Measurements from ENCODE around the gene PLCB1. TPM values are rescaled to one million over a fixed set of nuclear protein-coding genes. Genes with fewer than 3 reads are reported as not detected.

Gene PLCB1
- polyA plus RNA-seq, 1 experiment, result 16.4 TPM

DNA sequence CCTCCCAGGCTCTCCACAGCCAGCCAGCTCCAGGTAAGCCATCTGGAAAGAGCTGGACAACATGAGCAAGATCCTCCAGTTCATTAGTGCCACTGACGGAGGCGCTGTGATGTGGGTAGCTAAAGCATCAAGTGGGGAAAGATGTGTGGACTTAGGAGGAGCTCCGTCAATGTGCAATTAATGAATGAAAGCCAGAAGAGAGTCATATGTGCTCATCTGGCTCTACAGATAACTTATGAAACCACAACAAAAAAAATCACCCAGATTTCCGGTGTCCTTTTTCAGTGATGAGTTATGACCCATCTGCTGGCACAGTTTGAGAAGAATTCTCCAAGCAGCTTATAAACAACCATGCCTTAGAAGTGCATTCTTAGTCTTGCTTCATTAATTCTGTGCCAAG, 625.1 kb downstream of the PLCB1 start:
- CTCF ChIA-PET, result interaction anchor here (0.5 to 2.7 kb wide), 13 partner anchors 8 to 853 kb away, joined by 3 to 22 read pairs (median 4); no protein-coding TSS in a partner anchor
- no peak overlapping the region for H3K27ac ChIP-seq (ENCODE audit: low read depth, low read length)
- TF ChIP-seq, protein P1, sequence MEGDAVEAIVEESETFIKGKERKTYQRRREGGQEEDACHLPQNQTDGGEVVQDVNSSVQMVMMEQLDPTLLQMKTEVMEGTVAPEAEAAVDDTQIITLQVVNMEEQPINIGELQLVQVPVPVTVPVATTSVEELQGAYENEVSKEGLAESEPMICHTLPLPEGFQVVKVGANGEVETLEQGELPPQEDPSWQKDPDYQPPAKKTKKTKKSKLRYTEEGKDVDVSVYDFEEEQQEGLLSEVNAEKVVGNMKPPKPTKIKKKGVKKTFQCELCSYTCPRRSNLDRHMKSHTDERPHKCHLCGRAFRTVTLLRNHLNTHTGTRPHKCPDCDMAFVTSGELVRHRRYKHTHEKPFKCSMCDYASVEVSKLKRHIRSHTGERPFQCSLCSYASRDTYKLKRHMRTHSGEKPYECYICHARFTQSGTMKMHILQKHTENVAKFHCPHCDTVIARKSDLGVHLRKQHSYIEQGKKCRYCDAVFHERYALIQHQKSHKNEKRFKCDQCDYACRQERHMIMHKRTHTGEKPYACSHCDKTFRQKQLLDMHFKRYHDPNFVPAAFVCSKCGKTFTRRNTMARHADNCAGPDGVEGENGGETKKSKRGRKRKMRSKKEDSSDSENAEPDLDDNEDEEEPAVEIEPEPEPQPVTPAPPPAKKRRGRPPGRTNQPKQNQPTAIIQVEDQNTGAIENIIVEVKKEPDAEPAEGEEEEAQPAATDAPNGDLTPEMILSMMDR (IDR thresholded peaks at IDR 0.05; ENCODE audit: low read depth, low read length), result no peak

DNA sequence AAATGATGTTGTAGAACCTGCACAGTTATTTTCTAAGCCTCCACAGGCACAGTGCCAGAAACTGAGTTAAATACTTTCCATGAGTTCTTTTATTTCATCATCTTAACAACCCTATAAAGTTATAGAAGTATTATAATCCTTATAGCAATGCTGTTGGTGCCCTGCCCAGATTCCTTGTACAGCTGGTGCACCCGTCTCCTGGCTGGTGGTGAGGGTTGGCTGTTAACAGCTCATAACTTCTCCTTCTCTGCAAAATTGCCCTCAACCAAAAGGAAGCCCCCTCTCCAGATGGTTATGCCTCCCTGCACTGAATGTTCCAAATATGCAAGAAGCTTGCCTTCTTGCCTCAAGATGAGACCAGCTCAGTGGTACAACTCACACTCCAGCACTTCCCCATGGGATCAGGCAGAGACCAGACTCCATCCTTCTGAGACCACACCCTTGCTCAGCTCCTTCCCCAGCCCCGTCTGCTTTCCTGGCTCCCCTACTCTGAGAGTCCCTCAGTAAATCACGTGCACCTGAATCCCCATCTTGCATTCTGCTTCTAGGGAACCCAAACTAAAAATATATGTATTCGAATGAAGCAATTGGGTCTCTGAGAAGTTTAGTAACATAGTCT, 632.4 kb downstream of the PLCB1 start:
- CTCF ChIA-PET, result interaction anchor here (0.5 to 2.0 kb wide), 6 partner anchors 26 to 643 kb away, joined by 3 to 6 read pairs (median 4); no protein-coding TSS in a partner anchor
- POLR2A ChIA-PET, result no interaction called here
- H3K4me3 ChIP-seq (ENCODE audit: low read depth, low read length), result no peak overlapping the region
- TF ChIP-seq, protein P1 (IDR thresholded peaks at IDR 0.05; ENCODE audit: low read depth, low read length), result no peak
- no peaks in the 10 kb centered on the region for H3K9me3 ChIP-seq (ENCODE audit: control insufficient read depth, insufficient read depth, low read length)
- no peaks in the 10 kb centered on the region for H3K27me3 ChIP-seq (ENCODE audit: control insufficient read depth, insufficient read depth, low read length)
- DNase-seq (ENCODE audit: low read depth, low spot score), result no peak
- no peak overlapping the region for H3K27ac ChIP-seq (ENCODE audit: low read depth, low read length)

More for the DNA sequence above, 625.1 kb downstream of the PLCB1 start:
- Histone ChIP-seq H3K9me3 (ENCODE audit: control insufficient read depth, insufficient read depth, low read length) (no peaks in the 10 kb centered on the region), H3K4me3 (ENCODE audit: low read depth, low read length) (no peak overlapping the region), H3K27me3 (ENCODE audit: control insufficient read depth, insufficient read depth, low read length) (no peaks in the 10 kb centered on the region)
- POLR2A ChIA-PET, result no interaction called here
- DNase-seq (ENCODE audit: low read depth, low spot score), result peak; percentile 42

DNA sequence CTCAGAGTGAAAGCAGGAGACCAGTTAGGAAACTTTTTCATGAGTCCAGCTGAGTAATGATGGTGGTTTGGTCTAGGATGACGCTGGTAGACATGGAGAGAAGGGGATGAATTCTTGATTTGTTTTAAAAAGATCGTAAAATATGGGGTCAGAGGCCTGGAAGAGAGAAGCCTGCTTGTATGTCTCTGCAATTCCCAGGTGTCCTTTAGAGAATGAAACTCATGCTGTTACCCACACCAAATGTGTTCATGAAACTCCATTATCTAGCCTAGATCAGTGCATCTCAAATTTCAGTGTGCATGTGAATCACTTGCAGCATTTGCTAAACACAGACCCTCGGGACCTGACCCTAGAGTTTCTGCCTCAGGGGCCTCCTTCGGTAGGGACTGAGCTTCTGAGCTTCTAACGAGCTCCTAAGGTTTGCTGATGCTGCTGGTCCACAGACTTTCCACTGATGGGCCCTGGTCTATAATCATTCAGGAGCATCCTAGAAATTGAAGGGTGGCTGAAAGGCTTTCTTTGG, 634.9 kb downstream of the PLCB1 start:
- no peaks in the 10 kb centered on the region for H3K9me3 ChIP-seq (ENCODE audit: control insufficient read depth, insufficient read depth, low read length)
- no peaks in the 10 kb centered on the region for H3K27me3 ChIP-seq (ENCODE audit: control insufficient read depth, insufficient read depth, low read length)
- TF ChIP-seq, protein P1 (IDR thresholded peaks at IDR 0.05; ENCODE audit: low read depth, low read length), result no peak
- no peak for DNase-seq (ENCODE audit: low read depth, low spot score)
- ChIA-PET POLR2A (no interaction called here), CTCF (no interaction called here)
- no peak overlapping the region for H3K27ac ChIP-seq (ENCODE audit: low read depth, low read length)
- H3K4me3 ChIP-seq (ENCODE audit: low read depth, low read length), result no peak overlapping the region

DNA sequence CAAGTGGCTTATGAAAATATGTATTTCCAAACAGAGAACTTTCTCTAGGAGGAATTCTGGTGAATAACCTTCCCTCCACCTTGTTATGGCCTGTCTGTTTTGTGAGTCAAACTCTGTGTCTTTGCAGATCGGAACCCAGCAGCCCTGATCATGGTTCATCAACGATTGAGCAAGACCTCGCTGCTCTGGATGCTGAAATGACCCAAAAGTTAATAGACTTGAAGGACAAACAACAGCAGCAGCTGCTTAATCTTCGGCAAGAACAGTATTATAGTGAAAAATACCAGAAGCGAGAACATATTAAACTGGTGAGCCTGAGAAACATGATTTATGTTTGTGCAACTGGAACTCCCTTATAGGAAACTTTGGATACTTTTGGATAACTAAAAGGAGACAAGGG, 642.3 kb downstream of the PLCB1 start:
- Histone ChIP-seq H3K27me3 (ENCODE audit: control insufficient read depth, insufficient read depth, low read length) (no peaks in the 10 kb centered on the region), H3K27ac (ENCODE audit: low read depth, low read length) (no peak overlapping the region), H3K4me3 (ENCODE audit: low read depth, low read length) (no peak overlapping the region), H3K9me3 (ENCODE audit: control insufficient read depth, insufficient read depth, low read length) (no peaks in the 10 kb centered on the region)
- DNase-seq (ENCODE audit: low read depth, low spot score), result no peak
- ChIA-PET POLR2A (interaction anchor here (0.7 kb wide), 1 partner anchor 575 kb away, joined by 10 read pairs; no protein-coding TSS in a partner anchor), CTCF (interaction anchor here (0.5 to 2.7 kb wide), 4 partner anchors 222 to 835 kb away, joined by 3 to 8 read pairs (median 4); no protein-coding TSS in a partner anchor)
- TF ChIP-seq, protein P1 (IDR thresholded peaks at IDR 0.05; ENCODE audit: low read depth, low read length), result no peak

DNA sequence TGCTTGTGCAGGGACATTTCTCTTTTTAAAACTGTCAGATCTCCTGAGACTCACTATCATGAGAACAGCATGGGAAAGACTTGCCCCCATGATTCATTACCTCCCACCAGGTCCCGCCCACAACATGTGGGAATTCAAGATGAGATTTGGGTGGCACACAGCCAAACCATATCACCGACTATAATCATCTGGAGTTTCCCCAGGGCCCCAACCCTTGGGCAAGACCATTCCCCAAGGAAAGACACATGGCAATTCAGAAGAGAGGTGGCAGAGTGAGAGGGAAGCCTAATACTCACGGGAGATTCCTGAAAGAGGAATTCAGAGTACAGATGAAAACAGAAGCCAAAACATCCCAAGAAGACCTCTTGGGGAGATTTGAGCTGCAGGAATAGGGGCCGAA, 645.8 kb downstream of the PLCB1 start:
- CTCF ChIA-PET, result interaction anchor here (0.9 to 1.5 kb wide), 3 partner anchors 18 to 630 kb away, joined by 3 to 9 read pairs (median 3); no protein-coding TSS in a partner anchor
- POLR2A ChIA-PET, result no interaction called here
- Histone ChIP-seq H3K27ac (ENCODE audit: low read depth, low read length) (no peak overlapping the region), H3K4me3 (ENCODE audit: low read depth, low read length) (no peak overlapping the region), H3K9me3 (ENCODE audit: control insufficient read depth, insufficient read depth, low read length) (no peaks in the 10 kb centered on the region), H3K27me3 (ENCODE audit: control insufficient read depth, insufficient read depth, low read length) (no peaks in the 10 kb centered on the region)
- TF ChIP-seq, protein P1 (IDR thresholded peaks at IDR 0.05; ENCODE audit: low read depth, low read length), result no peak
- no peak for DNase-seq (ENCODE audit: low read depth, low spot score)

Measured in AG04450 (cell line).